HFF-Myc (cell line): ENCODE measurements around the gene DZIP1.
"Not testable (repeated sequence)": the region's sequence is repeated elsewhere in the genome, so short reads cannot be mapped to it uniquely, and the experiment has no call there.

Experiments
- DNase-seq: peaks from one replicate; pipeline ENCODE4 v3.0.0-alpha.2; 2011; ENCODE audit warnings: low read depth; ENCODE audit errors: extremely low read depth
- H3K4me3 ChIP-seq: replicated peaks from 2 replicates; pipeline ENCODE4 v1.5.1; 2011; ENCODE audit warnings: low read depth, mild to moderate bottlenecking, control low read depth, low read length
- CTCF ChIP-seq: IDR thresholded peaks from 2 replicates; pipeline ENCODE4 v1.5.1; 2012; ENCODE audit warnings: mild to moderate bottlenecking, low read depth, low read length, control low read depth; ENCODE audit errors: missing control alignments

The DZIP1 gene

GRCh38 chr13:95676762-95677563, 32.5 kb upstream of the DZIP1 start, which contains the start of gene DNAJC3:
Gene DNAJC3, plus strand, starts transcription at chr13:95677139. Its CDS starts 117 bp downstream, at chr13:95677256.
- DNase-seq, result peak; percentile 82
- TF ChIP-seq CTCF, result no peak
- peak within 1 kb of the TSS; percentile 85 for H3K4me3 ChIP-seq

GRCh38 chr13:95676105-95676761, 31.7 kb upstream of the DZIP1 start:
- no peak for TF ChIP-seq CTCF
- no peak for DNase-seq
- H3K4me3 ChIP-seq, result peak overlapping the region; percentile 85

DNA sequence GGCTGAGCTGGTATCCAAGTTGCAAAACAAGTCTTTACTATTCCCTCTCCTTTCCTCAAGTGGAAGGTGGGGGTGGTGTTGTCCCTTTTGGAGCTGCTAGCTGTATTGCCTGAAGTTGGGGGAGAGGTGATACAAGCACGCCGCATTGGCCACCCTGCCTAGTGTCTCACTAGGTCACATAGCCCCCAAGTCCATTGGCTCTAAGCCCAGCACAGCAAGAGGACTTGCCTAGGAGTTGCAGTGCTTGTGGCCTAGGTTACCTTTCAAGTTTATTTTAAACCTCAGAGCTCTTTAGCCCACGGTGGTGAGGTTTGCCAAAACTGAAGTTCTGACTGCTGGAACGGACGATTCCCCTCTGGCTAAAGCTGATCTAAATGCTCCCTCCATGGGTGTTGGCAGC, 27.1 kb upstream of the DZIP1 start:
- TF ChIP-seq CTCF, result no peak
- no peak overlapping the region for H3K4me3 ChIP-seq
- DNase-seq, result no peak

- not testable (repeated sequence) for DNase-seq
Observed at GRCh38 chr13:95667235-95667634, 22.7 kb upstream of the DZIP1 start.

GRCh38 chr13:95660981-95661581, 16.6 kb upstream of the DZIP1 start:
- H3K4me3 ChIP-seq, result no peak overlapping the region
- peak; percentile 50 for TF ChIP-seq CTCF
- no peak for DNase-seq

More at GRCh38 chr13:95667235-95667634, 22.7 kb upstream of the DZIP1 start:
- not testable (repeated sequence) for H3K4me3 ChIP-seq

- no peak overlapping the region for H3K4me3 ChIP-seq
- no peak for DNase-seq
- no peak for TF ChIP-seq CTCF
Observed at GRCh38 chr13:95659500-95659899, 15.0 kb upstream of the DZIP1 start.
